ENCODE results near the gene TES. TPM values are rescaled to one million over a fixed set of nuclear protein-coding genes. Genes with fewer than 3 reads are reported as not detected.

TES gene
- total RNA-seq, 6 experiments from 2014 or later: 10.4 to 29.3 (median 22.4) TPM

DNA sequence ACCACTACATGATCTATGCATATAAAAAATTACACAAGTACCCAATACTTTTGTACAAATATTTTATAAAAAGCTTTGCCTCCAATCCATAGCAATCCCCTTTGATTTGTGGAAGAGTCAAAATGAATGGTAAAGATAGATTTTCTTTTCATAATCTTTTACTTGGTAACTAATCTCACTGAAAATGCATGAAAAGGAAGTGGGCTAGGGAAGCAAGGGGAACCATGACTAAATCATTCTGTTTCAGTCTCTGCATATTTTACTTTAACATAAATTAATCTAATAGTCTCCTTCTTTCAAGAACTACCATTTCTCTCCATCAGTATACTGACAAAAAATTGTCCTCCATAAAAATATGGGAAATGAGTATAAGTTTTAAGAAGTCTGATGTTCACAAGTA is 96.9 kb downstream of the TES start:
- TF ChIP-seq CTCF (IDR thresholded peaks at IDR 0.05): no peak
- Mint-ChIP-seq H3K4me3 (no peak overlapping the region), H3K36me3 (ENCODE audit: low read depth) (no peaks in the 10 kb centered on the region; the same call in 1 of the 2 replicates), H3K9me3 (no peaks in the 10 kb centered on the region), H3K27me3 (ENCODE audit: insufficient read depth) (no peaks in the 10 kb centered on the region; the same call in 1 of the 2 replicates), H3K27ac (no peak overlapping the region), H3K4me1 (ENCODE audit: low read depth) (peaks cover 7% of the 10 kb centered on the region)
- no peak for DNase-seq

Other genes with a start within 250 kb of the TES start
- under 1 TPM in 4 of 6 experiments, not detected in 2; 0.11 to 0.23 (median 0.17) TPM for gene TFEC, start 179.8 kb upstream of the TES start, total RNA-seq (2021; fragmentation: NEBNext Ultra II Directional; extraction: Animal tissue kit (Norgen Biotek cat#: 25700))

Data from HFFc6 (cell line).